Activated CD8-positive, alpha-beta memory T cell treated with anti-CD3 and anti-CD28 coated beads for 1 hour (primary cell): Measurements from ENCODE around the gene HMOX2.
A peak's percentile ranks its signal among the peaks of the same experiment; 100 is the strongest.

Source experiments
- DNase-seq, 2 donors: peaks; one replicate each; pipeline ENCODE4 v3.0.0-alpha.2; 2020; ENCODE audit warnings: low read depth in 1 of 2; ENCODE audit errors: extremely low read depth in 1 of 2

HMOX2 gene

GRCh38 chr16:4475880-4476788 lies at the start of gene HMOX2:
Gene HMOX2, plus strand, starts transcription at chr16:4476398. Its CDS starts 29,127 bp downstream, at chr16:4505525.
- DNase-seq = peak; percentile 75 to 88

GRCh38 chr16:4426722-4427372 lies 49.4 kb upstream of the HMOX2 start:
- no peak for DNase-seq

- no peak for DNase-seq
Observed at GRCh38 chr16:4428500-4428899, 47.7 kb upstream of the HMOX2 start.

- no peak for DNase-seq
Observed at GRCh38 chr16:4431023-4431422, 45.2 kb upstream of the HMOX2 start.

GRCh38 chr16:4433228-4433627 lies 43.0 kb upstream of the HMOX2 start:
- DNase-seq = no peak

- no peak for DNase-seq
Observed at GRCh38 chr16:4433914-4434787, 42.0 kb upstream of the HMOX2 start.

GRCh38 chr16:4435337-4436067 lies 40.7 kb upstream of the HMOX2 start:
- no peak for DNase-seq

- no peak for DNase-seq
Observed at GRCh38 chr16:4437366-4437765, 38.8 kb upstream of the HMOX2 start.

GRCh38 chr16:4442371-4442770 lies 33.8 kb upstream of the HMOX2 start:
- no peak for DNase-seq

GRCh38 chr16:4443271-4443670 lies 32.9 kb upstream of the HMOX2 start:
- no peak for DNase-seq

GRCh38 chr16:4443986-4444385 lies 32.2 kb upstream of the HMOX2 start:
- no peak for DNase-seq

GRCh38 chr16:4450430-4450829 lies 25.8 kb upstream of the HMOX2 start:
- DNase-seq = no peak

GRCh38 chr16:4450931-4451519 lies 25.2 kb upstream of the HMOX2 start:
- no peak for DNase-seq

GRCh38 chr16:4452674-4453073 lies 23.5 kb upstream of the HMOX2 start:
- DNase-seq = no peak

GRCh38 chr16:4454623-4455022 lies 21.6 kb upstream of the HMOX2 start:
- no peak for DNase-seq

- DNase-seq = no peak
Observed at GRCh38 chr16:4455081-4455480, 21.1 kb upstream of the HMOX2 start.

GRCh38 chr16:4455951-4456350 lies 20.2 kb upstream of the HMOX2 start:
- DNase-seq = no peak

- DNase-seq = no peak
Observed at GRCh38 chr16:4460936-4461249, 15.3 kb upstream of the HMOX2 start.

GRCh38 chr16:4461250-4462085 lies 14.7 kb upstream of the HMOX2 start:
- DNase-seq = no peak
